Activated T-cell treated with anti-CD3 and anti-CD28 coated beads, Interleukin-2, amount 50 U/mL, for 4 hours (primary cell): ENCODE data around the gene MYLK2. TPM values are rescaled to one million over a fixed set of nuclear protein-coding genes. Genes with fewer than 3 reads are reported as not detected.
"Not testable (repeated sequence)": the region's sequence is repeated elsewhere in the genome, so short reads cannot be mapped to it uniquely, and the experiment has no call there.

Experiments used
- ATAC-seq, 2 donors: fragments of 200-7000 bp; cut with Tn5 transposase; one replicate each; pipeline ENCODE4 v1.10.0; 2021
- DNase-seq: peaks from one replicate; pipeline ENCODE4 v3.0.0-alpha.2; 2020
- H3K27me3 Mint-ChIP-seq: one replicate; pipeline ENCODE4 v1.8.0; 2021; ENCODE audit warnings: low read depth, mixed read lengths
- H3K36me3 Mint-ChIP-seq: one replicate; pipeline ENCODE4 v1.8.0; 2022; ENCODE audit warnings: mixed read lengths; ENCODE audit not compliant: insufficient read depth
- H3K4me1 Mint-ChIP-seq: one replicate; pipeline ENCODE4 v1.8.0; 2021; ENCODE audit warnings: low read depth, mixed read lengths
- H3K4me3 Mint-ChIP-seq: one replicate; pipeline ENCODE4 v1.8.0; 2021; ENCODE audit warnings: mild to moderate bottlenecking, moderate library complexity, mixed read lengths
- H3K9me3 Mint-ChIP-seq: one replicate; pipeline ENCODE4 v1.8.0; 2021; ENCODE audit warnings: mixed read lengths
- total RNA-seq, 3 donors: library from RNA; stranded (reverse); gene quantifications; one replicate each; pipeline ENCODE4 v1.2.1, GENCODE V29; 2021

MYLK2 gene
- total RNA-seq, 3 donors from 2014 or later: 0.10 to 0.11 TPM; not detected in 1

DNA sequence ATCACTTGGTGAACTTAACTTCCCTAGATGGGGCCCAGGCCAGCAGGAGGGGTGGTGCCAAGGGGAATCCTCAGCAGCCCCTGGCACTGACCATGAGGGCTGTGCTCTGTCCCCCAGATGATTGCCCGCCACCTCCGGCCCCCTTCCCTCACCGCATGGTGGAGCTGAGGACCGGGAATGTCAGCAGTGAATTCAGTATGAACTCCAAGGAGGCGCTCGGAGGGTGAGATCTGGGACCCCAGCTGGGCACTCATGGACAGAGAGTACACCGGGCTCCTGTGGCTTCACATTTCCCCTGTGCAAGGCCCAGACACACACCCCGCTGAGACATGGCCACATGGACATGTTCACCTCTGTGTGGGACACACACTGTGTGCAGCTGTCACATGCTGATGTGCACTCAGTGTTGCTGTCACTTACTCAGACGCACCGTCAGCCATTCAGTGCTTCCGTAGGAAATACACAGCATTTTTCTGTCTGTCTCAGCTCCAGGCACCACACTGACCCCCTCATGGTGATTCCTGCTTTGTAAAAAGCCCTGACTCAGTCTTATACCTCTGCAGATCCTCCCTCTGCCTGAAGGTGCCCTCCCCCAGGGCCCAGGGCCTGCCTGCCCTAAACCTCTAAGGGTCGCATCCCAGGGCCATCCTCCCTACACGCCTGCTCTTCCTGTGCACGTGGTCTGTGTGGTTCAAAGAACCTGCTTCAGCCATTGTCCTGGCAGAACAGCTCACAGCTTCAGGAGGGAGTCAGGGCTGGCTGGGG lies 4.4 kb downstream of the MYLK2 start:
- H3K4me3 Mint-ChIP-seq: no peak overlapping the region
- no peak for ATAC-seq
- H3K27me3 Mint-ChIP-seq: no peaks in the 10 kb centered on the region
- H3K4me1 Mint-ChIP-seq: peaks cover 2% of the 10 kb centered on the region
- DNase-seq: no peak
- H3K36me3 Mint-ChIP-seq: no peaks in the 10 kb centered on the region
- H3K9me3 Mint-ChIP-seq: no peaks in the 10 kb centered on the region

DNA sequence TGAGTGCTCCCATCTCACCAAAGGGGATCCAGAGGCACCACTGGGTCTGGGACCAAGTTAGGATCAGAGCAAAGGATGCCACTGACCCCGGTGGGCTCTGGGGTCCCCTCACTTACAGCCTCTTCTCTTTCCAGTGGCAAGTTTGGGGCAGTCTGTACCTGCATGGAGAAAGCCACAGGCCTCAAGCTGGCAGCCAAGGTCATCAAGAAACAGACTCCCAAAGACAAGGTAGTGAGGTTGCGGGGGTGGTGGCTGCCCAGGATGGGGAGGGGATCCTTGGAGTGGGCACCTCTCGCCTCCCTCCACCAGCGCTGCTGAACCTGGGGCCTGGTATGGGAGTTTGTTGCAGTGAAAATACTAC lies 4.9 kb downstream of the MYLK2 start:
- ATAC-seq (no peak), DNase-seq (no peak)
- no peaks in the 10 kb centered on the region for H3K27me3 Mint-ChIP-seq
- no peak overlapping the region for H3K4me3 Mint-ChIP-seq
- no peaks in the 10 kb centered on the region for H3K9me3 Mint-ChIP-seq
- peaks cover 2% of the 10 kb centered on the region for H3K4me1 Mint-ChIP-seq
- no peaks in the 10 kb centered on the region for H3K36me3 Mint-ChIP-seq

DNA sequence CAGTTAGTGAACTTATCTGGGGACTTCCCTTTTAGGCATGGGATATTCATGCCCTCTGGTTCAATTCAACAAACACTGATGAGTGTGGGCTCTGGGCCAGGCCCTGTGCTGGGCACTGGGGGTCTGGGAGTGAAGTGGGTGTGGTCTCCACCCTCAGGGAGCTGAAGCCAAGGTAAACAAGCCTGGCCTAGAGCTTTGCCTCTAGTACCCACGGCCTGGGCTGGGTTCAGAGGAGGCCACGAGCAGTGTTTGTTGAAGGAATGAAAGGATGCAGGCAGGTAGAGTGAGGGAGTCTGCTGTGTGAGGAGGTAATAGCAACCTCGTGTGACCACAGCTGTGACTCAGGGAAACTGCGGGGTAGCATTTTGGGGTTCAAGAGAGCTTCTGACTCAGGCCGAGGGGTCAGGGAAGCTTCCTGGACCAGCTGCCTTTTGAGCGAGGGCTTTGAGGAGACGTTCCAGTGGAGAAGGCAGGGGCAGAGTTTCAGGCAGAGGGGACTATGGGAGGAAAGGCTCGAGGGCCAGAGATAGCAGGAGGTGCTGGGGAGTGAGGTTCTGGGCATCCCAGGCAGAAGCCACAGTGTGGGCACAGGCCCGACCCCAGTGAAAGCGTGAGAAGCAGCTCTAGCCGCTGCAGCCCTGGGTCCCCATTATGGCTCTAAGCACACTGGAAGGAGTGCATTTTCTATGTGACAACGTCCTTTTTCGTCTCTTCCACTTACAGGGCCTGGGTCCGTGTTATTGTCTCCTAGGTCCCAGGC lies 5.6 kb downstream of the MYLK2 start:
- Mint-ChIP-seq H3K9me3 (no peaks in the 10 kb centered on the region), H3K27me3 (no peaks in the 10 kb centered on the region), H3K4me1 (peaks cover 2% of the 10 kb centered on the region), H3K4me3 (no peak overlapping the region), H3K36me3 (no peaks in the 10 kb centered on the region)
- DNase-seq: no peak
- ATAC-seq: no peak

DNA sequence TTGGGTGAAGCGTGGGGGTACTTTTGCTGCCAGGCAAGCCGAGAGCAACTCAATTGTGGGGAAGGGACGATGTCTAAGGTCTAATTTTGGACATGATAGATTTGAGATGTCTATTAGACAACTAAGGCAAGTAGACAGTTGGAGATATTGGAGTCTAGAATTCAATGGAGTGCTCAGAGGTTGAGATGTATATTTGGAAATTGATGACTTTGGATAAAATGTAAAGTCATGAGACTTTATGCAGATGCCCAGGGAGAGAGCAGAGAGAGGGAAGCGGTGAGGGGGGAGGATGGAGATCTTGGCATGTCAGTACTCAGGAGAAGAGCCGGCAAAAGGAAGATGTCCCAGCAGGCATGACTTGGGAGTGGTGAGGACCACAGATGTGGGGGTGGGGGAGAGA lies 6.9 kb downstream of the MYLK2 start:
- H3K4me1 Mint-ChIP-seq: peaks cover 2% of the 10 kb centered on the region
- no peak for ATAC-seq
- H3K36me3 Mint-ChIP-seq: no peaks in the 10 kb centered on the region
- no peaks in the 10 kb centered on the region for H3K27me3 Mint-ChIP-seq
- no peaks in the 10 kb centered on the region for H3K9me3 Mint-ChIP-seq
- no peak overlapping the region for H3K4me3 Mint-ChIP-seq
- DNase-seq: no peak

DNA sequence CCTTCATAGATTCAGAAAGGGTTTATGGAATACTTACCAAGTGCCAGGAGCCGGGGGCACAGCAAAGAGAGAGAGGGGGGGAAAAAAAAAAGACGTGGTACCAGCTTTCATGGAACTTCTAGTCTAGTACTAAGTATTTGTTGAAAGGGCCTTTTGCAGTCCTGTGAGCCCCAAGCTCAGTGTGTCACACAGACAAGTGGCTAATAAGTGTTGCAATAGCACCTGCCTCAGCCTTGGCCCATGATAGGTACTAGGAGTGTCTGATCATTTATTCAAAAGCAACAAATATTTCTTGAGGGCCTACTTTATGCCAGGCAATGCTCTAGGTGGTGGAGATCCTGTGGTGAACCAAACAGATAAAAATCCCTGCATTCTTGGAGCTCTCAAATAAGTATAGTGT lies 7.9 kb downstream of the MYLK2 start:
- no peak overlapping the region for H3K4me3 Mint-ChIP-seq
- DNase-seq (no peak), ATAC-seq (no peak)
- H3K9me3 Mint-ChIP-seq: no peaks in the 10 kb centered on the region
- no peaks in the 10 kb centered on the region for H3K36me3 Mint-ChIP-seq
- H3K27me3 Mint-ChIP-seq: no peaks in the 10 kb centered on the region
- H3K4me1 Mint-ChIP-seq: peaks cover 2% of the 10 kb centered on the region

DNA sequence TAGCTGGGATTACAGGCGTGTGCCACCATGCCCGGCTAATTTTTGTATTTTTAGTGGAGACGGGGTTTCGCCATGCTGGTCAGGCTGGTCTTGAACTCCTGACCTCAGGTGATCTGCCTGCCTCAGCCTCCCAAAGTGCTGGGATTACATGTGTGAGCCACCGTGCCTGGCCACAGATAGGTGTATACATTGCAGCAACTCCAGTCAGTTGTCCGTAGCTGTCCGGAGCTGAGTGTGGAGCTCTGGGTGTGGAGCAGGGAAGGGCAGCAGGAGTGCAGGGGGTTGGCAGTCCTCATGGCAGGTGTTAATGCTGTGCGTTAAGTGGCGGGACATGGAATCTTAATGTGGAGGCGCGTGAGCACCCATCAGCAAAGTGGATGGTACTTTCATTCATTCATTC lies 8.9 kb downstream of the MYLK2 start:
- not testable (repeated sequence) for H3K9me3 Mint-ChIP-seq, DNase-seq, H3K4me1 Mint-ChIP-seq, ATAC-seq, H3K36me3 Mint-ChIP-seq, H3K4me3 Mint-ChIP-seq, H3K27me3 Mint-ChIP-seq

DNA sequence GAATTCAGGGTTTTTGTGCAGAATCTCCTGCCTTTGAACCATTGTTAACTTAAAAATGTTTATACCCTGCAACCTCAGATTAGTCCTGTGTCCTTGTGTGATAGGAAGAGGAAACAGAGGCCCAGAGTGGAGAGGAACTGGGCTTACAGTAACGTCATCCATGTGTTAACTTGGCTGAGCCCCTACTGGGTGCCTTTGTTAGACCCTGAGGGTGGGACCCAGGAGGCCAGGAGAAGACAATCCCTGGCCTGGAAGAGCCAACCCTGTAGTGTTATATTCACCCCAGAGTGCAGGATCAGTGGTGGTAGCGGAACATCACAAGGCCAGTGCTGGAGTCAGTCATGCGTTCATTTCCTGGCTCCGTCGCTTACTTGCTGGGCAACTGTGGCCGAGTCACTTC lies 10.6 kb downstream of the MYLK2 start:
- no peak for ATAC-seq
- no peaks in the 10 kb centered on the region for H3K4me1 Mint-ChIP-seq
- DNase-seq: no peak
- H3K4me3 Mint-ChIP-seq: no peak overlapping the region
- H3K9me3 Mint-ChIP-seq: no peaks in the 10 kb centered on the region
- H3K27me3 Mint-ChIP-seq: no peaks in the 10 kb centered on the region
- H3K36me3 Mint-ChIP-seq: no peaks in the 10 kb centered on the region

DNA sequence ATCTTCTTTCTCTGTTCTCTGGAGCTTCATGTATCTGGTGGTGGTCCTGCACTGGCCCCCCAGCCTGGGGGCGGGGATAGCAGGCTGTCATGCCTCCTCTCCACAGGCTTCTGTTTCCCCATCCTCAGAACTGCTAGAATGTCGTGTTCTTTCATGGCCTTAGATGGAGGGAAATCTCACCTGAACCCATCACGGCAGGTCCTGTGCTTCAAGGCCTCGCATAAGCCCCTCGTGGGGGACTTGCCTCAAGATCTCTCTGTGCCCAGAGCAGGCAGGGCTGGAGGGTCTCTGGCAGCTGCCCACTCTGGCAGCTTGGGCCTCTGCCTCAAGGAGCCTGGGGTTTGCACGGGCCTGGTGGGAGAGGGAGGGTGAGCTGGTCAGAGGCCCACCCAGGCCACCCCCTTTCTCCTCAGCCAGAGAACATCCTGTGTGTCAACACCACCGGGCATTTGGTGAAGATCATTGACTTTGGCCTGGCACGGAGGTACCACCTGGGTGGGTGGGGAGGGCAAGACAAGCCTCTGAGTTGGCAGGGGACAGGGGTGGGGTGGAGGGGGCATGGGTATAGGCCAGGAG lies 11.3 kb downstream of the MYLK2 start:
- ATAC-seq (no peak), DNase-seq (no peak)
- no peaks in the 10 kb centered on the region for H3K4me1 Mint-ChIP-seq
- H3K9me3 Mint-ChIP-seq: no peaks in the 10 kb centered on the region
- no peaks in the 10 kb centered on the region for H3K36me3 Mint-ChIP-seq
- no peaks in the 10 kb centered on the region for H3K27me3 Mint-ChIP-seq
- no peak overlapping the region for H3K4me3 Mint-ChIP-seq

DNA sequence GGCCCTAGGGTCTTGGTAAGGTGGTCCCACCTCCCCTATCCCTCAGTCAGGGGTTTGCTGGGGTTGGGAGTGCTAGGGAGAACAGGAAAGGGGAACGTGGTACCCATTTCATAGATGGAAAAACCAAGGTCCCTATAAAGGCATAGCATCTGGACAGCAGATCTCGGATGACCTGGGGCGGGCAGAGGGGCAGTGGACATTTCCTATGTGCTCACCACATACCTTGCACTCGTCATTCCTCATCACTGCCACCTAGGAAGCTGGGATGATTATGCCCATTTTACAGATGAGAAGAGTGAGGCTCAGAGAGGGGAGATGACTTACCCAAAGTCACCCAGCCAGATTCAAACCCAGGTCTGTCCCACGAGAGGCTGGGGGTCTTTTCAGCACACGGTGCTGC lies 12.1 kb downstream of the MYLK2 start:
- Mint-ChIP-seq H3K4me3 (no peak overlapping the region), H3K9me3 (no peaks in the 10 kb centered on the region), H3K36me3 (no peaks in the 10 kb centered on the region), H3K27me3 (no peaks in the 10 kb centered on the region), H3K4me1 (peaks cover 3% of the 10 kb centered on the region)
- ATAC-seq (no peak), DNase-seq (no peak)

DNA sequence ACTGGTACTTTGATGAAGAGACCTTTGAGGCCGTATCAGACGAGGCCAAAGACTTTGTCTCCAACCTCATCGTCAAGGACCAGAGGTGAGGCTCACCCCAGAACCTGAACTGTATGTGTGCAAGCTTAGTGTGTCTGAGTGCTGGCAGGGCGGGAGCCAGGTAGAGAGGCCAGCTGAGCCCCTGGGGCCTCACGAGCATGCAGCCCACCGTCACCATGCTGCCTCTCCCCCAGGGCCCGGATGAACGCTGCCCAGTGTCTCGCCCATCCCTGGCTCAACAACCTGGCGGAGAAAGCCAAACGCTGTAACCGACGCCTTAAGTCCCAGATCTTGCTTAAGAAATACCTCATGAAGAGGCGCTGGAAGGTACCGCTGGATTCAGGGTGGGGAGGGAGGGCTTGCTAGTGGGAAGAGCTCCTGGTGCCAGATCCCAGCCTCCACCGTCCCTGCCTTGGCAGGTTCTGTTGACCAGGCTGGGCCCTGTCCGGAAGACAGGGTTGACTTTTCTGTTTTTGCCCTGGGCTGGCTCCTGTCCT lies 12.7 kb downstream of the MYLK2 start:
- Mint-ChIP-seq H3K27me3 (no peaks in the 10 kb centered on the region), H3K36me3 (no peaks in the 10 kb centered on the region), H3K4me1 (peaks cover 6% of the 10 kb centered on the region), H3K9me3 (no peaks in the 10 kb centered on the region), H3K4me3 (no peak overlapping the region)
- no peak for ATAC-seq
- no peak for DNase-seq

DNA sequence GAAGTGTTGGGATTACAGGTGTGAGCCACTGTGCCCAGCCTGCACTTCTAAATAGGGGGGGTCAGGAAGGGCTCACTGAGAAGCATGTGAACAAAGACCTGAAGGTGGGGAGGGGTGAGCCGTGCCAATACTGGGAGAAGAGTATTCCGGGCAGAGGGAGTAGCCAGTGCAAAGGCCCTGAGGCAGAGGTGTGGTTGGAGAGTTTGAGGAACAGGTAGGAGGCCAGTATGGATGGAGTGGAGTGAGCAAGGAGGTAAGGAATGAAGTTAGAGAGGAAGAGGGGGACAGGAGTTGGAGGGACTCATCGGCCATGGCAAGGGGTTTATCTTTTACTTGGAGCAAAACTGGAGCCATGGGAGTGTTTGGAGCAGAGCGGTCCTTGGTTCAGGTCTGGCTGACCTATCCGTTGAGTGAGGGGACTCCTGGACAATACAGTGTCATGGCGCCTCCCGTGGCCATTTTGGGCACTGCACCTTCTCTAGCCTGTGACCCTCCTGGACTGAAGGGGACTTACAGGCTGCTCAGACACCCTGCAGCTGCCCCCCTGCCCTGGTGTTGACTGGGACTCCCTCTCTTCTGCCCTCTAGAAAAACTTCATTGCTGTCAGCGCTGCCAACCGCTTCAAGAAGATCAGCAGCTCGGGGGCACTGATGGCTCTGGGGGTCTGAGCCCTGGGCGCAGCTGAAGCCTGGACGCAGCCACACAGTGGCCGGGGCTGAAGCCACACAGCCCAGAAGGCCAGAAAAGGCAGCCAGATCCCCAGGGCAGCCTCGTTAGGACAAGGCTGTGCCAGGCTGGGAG lies 14.2 kb downstream of the MYLK2 start:
- H3K27me3 Mint-ChIP-seq: no peaks in the 10 kb centered on the region
- no peaks in the 10 kb centered on the region for H3K36me3 Mint-ChIP-seq
- H3K4me1 Mint-ChIP-seq: peaks cover 6% of the 10 kb centered on the region

DNA sequence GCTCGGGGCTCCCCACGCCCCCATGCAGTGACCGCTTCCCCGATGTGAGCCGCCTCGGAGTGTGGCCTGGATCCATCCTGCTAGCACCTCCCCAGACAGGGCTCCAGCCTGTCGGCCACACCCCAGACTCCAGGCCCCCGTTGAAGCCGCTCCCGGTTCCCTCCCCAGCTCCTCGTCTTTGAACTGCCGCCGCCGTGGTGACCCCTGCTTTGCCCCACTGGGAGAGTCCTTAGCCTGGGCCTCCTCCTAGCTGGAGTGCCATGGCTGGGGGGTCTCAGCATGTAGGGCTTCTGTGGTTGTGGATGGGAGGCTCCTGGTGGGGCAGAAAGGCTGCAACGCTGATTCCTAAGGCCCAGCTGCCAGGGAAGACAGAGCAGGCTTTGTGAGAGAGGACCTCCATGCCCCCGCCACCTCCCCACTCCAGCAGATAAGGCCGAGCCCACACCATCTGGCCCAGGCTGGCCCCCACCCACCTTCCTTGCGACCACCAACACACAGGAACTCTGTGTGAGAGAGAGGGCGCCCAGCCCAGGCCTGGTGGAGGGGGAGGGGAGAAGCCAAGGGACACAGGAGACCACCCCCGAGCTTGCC lies 14.9 kb downstream of the MYLK2 start:
- Mint-ChIP-seq H3K27me3 (no peaks in the 10 kb centered on the region), H3K4me1 (peaks cover 6% of the 10 kb centered on the region)

More for the DNA sequence above, 14.2 kb downstream of the MYLK2 start:
- Mint-ChIP-seq H3K9me3 (no peaks in the 10 kb centered on the region), H3K4me3 (no peak overlapping the region)
- peak; percentile 45 to 55 for ATAC-seq
- peak; percentile 54 for DNase-seq

DNA sequence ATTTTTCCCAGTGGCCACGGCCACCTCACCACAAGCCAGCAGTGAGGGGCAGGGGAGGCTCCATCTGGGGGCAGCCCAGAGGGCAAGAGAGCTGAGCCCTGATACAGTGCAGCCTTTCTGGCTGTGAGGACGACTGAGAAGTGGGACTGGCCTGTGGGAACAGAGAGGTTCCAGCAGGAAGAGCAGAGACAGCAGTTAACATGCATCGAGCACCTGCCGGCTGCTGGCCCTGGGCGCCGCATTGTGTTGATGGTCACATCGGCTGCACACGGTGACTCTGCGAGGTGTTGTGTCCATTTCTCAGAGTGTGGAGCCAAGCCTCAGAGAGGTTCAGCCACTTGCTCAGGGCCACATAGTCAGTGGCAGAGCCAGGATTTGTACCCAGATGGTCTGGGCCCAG lies 16.4 kb downstream of the MYLK2 start:
- ATAC-seq: peak in 1 of 2 donors; percentile 15
- Mint-ChIP-seq H3K4me3 (no peak overlapping the region), H3K9me3 (no peaks in the 10 kb centered on the region), H3K4me1 (peaks cover 6% of the 10 kb centered on the region), H3K36me3 (no peaks in the 10 kb centered on the region), H3K27me3 (no peaks in the 10 kb centered on the region)
- DNase-seq: no peak

More for the DNA sequence above, 14.9 kb downstream of the MYLK2 start:
- no peaks in the 10 kb centered on the region for H3K9me3 Mint-ChIP-seq
- no peak for ATAC-seq
- H3K36me3 Mint-ChIP-seq: no peaks in the 10 kb centered on the region
- no peak for DNase-seq
- no peak overlapping the region for H3K4me3 Mint-ChIP-seq
